IMR-90 (cell line): Measurements from ENCODE around the gene MYO1H. TPM values are rescaled to one million over a fixed set of nuclear protein-coding genes. Genes with fewer than 3 reads are reported as not detected.

ENCODE experiments used
- ATAC-seq: fragments of 200-7000 bp; cut with Tn5 transposase; 2 replicates; pipeline ENCODE4 v1.9.1; 2020; ENCODE audit warnings: low read depth, mild to moderate bottlenecking, moderate library complexity
- BruUV-seq: library from RNA; stranded (reverse); fragments of 400-500 nt; replicated peaks from 2 replicates; lab custom pipeline; 2021; lab: Mats Ljungman, UMichigan
- CTCF ChIA-PET: fragments of 300-600 bp; formaldehyde crosslinking; extraction: SDS; loops from one replicate; lab custom pipeline; 2021; ENCODE audit warnings: antibody characterized with exemption; lab: Yijun Ruan, JAX
- POLR2A ChIA-PET: fragments of 300-600 bp; sonication (Branson Sonifier 250); formaldehyde crosslinking; loops from one replicate; lab custom pipeline; 2022; ENCODE audit warnings: antibody characterized with exemption; ENCODE audit not compliant: unreplicated experiment; lab: Charles Lee
- DNase-seq: peaks from one replicate; pipeline ENCODE4 v3.0.0; 2013
- H2AFZ ChIP-seq: replicated peaks from 2 replicates; pipeline ENCODE3; 2013; ENCODE audit warnings: low read length, mild to moderate bottlenecking; ENCODE audit not compliant: poor library complexity
- H2AK5ac ChIP-seq: 2 replicates; pipeline ENCODE4 v1.6.1; 2013; ENCODE audit warnings: low read depth, low read length, inconsistent platforms
- H2AK9ac ChIP-seq: replicated peaks from 2 replicates; pipeline ENCODE3; 2013; ENCODE audit warnings: mild to moderate bottlenecking, low read depth, low read length, moderate library complexity; ENCODE audit not compliant: poor library complexity
- H2BK120ac ChIP-seq: 2 replicates; pipeline ENCODE4 v1.6.1; 2013; ENCODE audit warnings: low read depth, low read length, inconsistent platforms
- H2BK15ac ChIP-seq: 3 replicates; pipeline ENCODE4 v1.6.1; 2013; ENCODE audit warnings: low read depth, low read length, inconsistent platforms
- H2BK20ac ChIP-seq: 2 replicates; pipeline ENCODE4 v1.6.1; 2013; ENCODE audit warnings: low read depth, mild to moderate bottlenecking, inconsistent platforms, low read length, moderate library complexity
- H2BK5ac ChIP-seq: 2 replicates; pipeline ENCODE4 v1.6.1; 2013; ENCODE audit warnings: mild to moderate bottlenecking, low read depth, low read length, inconsistent platforms; ENCODE audit not compliant: poor library complexity, severe bottlenecking
- H3K14ac ChIP-seq: replicated peaks from 2 replicates; pipeline ENCODE4 v1.6.1; 2013; ENCODE audit warnings: low read depth, low read length, inconsistent platforms
- H3K18ac ChIP-seq: 2 replicates; pipeline ENCODE4 v1.6.1; 2013; ENCODE audit warnings: low read depth, low read length, control low read depth
- H3K23ac ChIP-seq: 2 replicates; pipeline ENCODE4 v1.6.1; 2013; ENCODE audit warnings: low read depth, low read length, inconsistent platforms
- H3K27ac ChIP-seq: 2 replicates; pipeline ENCODE4 v1.5.1; 2013; ENCODE audit warnings: mild to moderate bottlenecking, control low read depth, low read length; ENCODE audit not compliant: insufficient read depth
- H3K27me3 ChIP-seq: 2 replicates; pipeline ENCODE4 v1.6.1; 2013; ENCODE audit warnings: low read length; ENCODE audit not compliant: control insufficient read depth, insufficient read depth
- H3K36me3 ChIP-seq: 2 replicates; pipeline ENCODE4 v1.6.1; 2013; ENCODE audit warnings: low read length, mixed read lengths; ENCODE audit not compliant: control insufficient read depth, insufficient read depth
- H3K4ac ChIP-seq: 2 replicates; pipeline ENCODE4 v1.6.1; 2013; ENCODE audit warnings: low read depth, low read length, inconsistent platforms
- H3K4me1 ChIP-seq: 2 replicates; pipeline ENCODE4 v1.6.1; 2013; ENCODE audit warnings: low read length, mixed read lengths; ENCODE audit not compliant: control insufficient read depth, insufficient read depth
- H3K4me2 ChIP-seq: 2 replicates; pipeline ENCODE4 v1.6.1; 2013; ENCODE audit warnings: low read depth, mild to moderate bottlenecking, control low read depth, low read length, moderate library complexity
- H3K4me3 ChIP-seq: 2 replicates; pipeline ENCODE4 v1.5.1; 2013; ENCODE audit warnings: low read depth, mild to moderate bottlenecking, control low read depth, low read length, moderate library complexity; ENCODE audit not compliant: insufficient read depth
- H3K56ac ChIP-seq: 2 replicates; pipeline ENCODE4 v1.6.1; 2013; ENCODE audit warnings: low read length, inconsistent platforms; ENCODE audit not compliant: insufficient read depth; ENCODE audit errors: extremely low read depth
- H3K79me1 ChIP-seq, 2 experiments: 2 replicates each; pipeline ENCODE4 v1.6.1; 2013; ENCODE audit warnings: low read length in 2 of 2, inconsistent platforms in 1 of 2, low read depth in 1 of 2
- H3K9ac ChIP-seq: 2 replicates; pipeline ENCODE4 v1.6.1; 2013; ENCODE audit warnings: low read depth, low read length, control low read depth
- H3K9me1 ChIP-seq: 2 replicates; pipeline ENCODE4 v1.6.1; 2013; ENCODE audit warnings: low read length, inconsistent platforms; ENCODE audit not compliant: insufficient read depth
- H3K9me3 ChIP-seq: 2 replicates; pipeline ENCODE4 v1.6.1; 2013; ENCODE audit warnings: low read length; ENCODE audit not compliant: control insufficient read depth, insufficient read depth
- H4K20me1 ChIP-seq: 2 replicates; pipeline ENCODE4 v1.6.1; 2013; ENCODE audit warnings: low read length, inconsistent platforms; ENCODE audit not compliant: insufficient read depth
- H4K5ac ChIP-seq: 2 replicates; pipeline ENCODE4 v1.6.1; 2013; ENCODE audit warnings: mild to moderate bottlenecking, low read depth, low read length, control low read depth
- H4K8ac ChIP-seq, 2 experiments: 2 replicates each; pipeline ENCODE4 v1.6.1; 2013; ENCODE audit warnings: low read depth in 2 of 2, low read length in 2 of 2, control low read depth in 1 of 2, inconsistent platforms in 1 of 2
- H4K91ac ChIP-seq: 2 replicates; pipeline ENCODE4 v1.6.1; 2013; ENCODE audit warnings: low read depth, low read length, inconsistent platforms; ENCODE audit not compliant: insufficient read depth
- ELK1 ChIP-seq: fragments of 150-350 bp; IDR thresholded peaks from 2 replicates; pipeline ENCODE4 v1.6.1; 2016; ENCODE audit warnings: low read depth, mild to moderate bottlenecking, low read length, moderate library complexity, borderline replicate concordance
- RCOR1 ChIP-seq: IDR thresholded peaks from 2 replicates; pipeline ENCODE4 v1.6.1; 2012; ENCODE audit warnings: mild to moderate bottlenecking, low read length, improper control_type of control experiment; ENCODE audit not compliant: insufficient replicate concordance
- WGBS, 2 experiments: methylation state at CpG; one replicate each; pipeline versions ENCODE4 v1.1.5 to v1.1.7; 2013; ENCODE audit warnings: missing lambda C conversion rate in 2 of 2; ENCODE audit not compliant: insufficient read length in 1 of 2; ENCODE audit errors: extremely low coverage in 2 of 2; 5-methylcytosine and 5-hydroxymethylcytosine counted together
- dilution Hi-C: fragments of 300-500 bp; cut with HindIII; formaldehyde crosslinking; loops from one replicate; pipeline ENCODE4 v1.14.3; 2018; ENCODE audit warnings: low sequenced_read_pairs; ENCODE audit not compliant: unreplicated experiment
- in situ Hi-C: fragments of 300-500 bp; cut with MboI; formaldehyde crosslinking; loops from 3 replicates; pipeline ENCODE4 v1.14.3; 2019; ENCODE audit warnings: low sequenced_read_pairs, inconsistent platforms, mixed read lengths
- intact Hi-C: fragments of 100-400 bp; cut with micrococcal nuclease; formaldehyde crosslinking; loops from 2 replicates; pipeline ENCODE4 v1.10.0; 2022
- polyA plus RNA-seq, 3 experiments: library from polyadenylated mRNA; depleted of rRNA; stranded (reverse); fragments of >200 nt; gene quantifications; 2 replicates each; pipeline ENCODE4 v1.2.3, GENCODE V29; 2012; ENCODE audit warnings: low replicate concordance in 1 of 3
- total RNA-seq: library from RNA; depleted of rRNA; stranded (reverse); fragments of >200 nt; gene quantifications from 2 replicates; pipeline ENCODE4 v1.2.3, GENCODE V29; 2012

MYO1H gene
- total and polyA plus RNA-seq, 2 of the 4 experiments (the other 2 are of a cell fraction): not detected

GRCh38 chr12:109440851-109441490, 93.3 kb downstream of the MYO1H start:
- no peak overlapping the region for H2BK5ac ChIP-seq
- H4K5ac ChIP-seq: no peak overlapping the region
- H3K27me3 ChIP-seq: no peaks in the 10 kb centered on the region
- no peak overlapping the region for H3K14ac ChIP-seq
- no peak overlapping the region for H3K4ac ChIP-seq
- dilution Hi-C loops: no loop called here
- WGBS, 2 experiments: 44% methylated on average over 5 of the region's 9 CpGs; no CpG with 5 or more reads in 1 of the 2 experiments
- no peak overlapping the region for H2AFZ ChIP-seq
- no peak overlapping the region for H3K4me2 ChIP-seq
- POLR2A ChIA-PET: interaction anchor here (1.0 kb wide), 1 partner anchor 23 kb away, joined by 3 read pairs; no protein-coding TSS in a partner anchor
- peaks cover 8% of the 10 kb centered on the region for H3K36me3 ChIP-seq
- H4K20me1 ChIP-seq: no peaks in the 10 kb centered on the region; the same call in 1 of the 2 replicates
- CTCF ChIA-PET: interaction anchor here (1.0 kb wide), 1 partner anchor 13 kb away, joined by 5 read pairs; no protein-coding TSS in a partner anchor
- H2BK15ac ChIP-seq: no peak overlapping the region
- TF ChIP-seq ELK1: no peak
- no peak for TF ChIP-seq RCOR1
- H3K4me3 ChIP-seq: no peak overlapping the region
- no peak overlapping the region for H3K18ac ChIP-seq
- ATAC-seq (no peak; the same call in 1 of the 2 replicates), DNase-seq (no peak)
- no peak overlapping the region for H4K8ac ChIP-seq
- H4K91ac ChIP-seq: no peak overlapping the region
- no peak overlapping the region for H2AK9ac ChIP-seq
- H3K9me3 ChIP-seq: no peaks in the 10 kb centered on the region
- no peak overlapping the region for H3K23ac ChIP-seq
- in situ Hi-C loops: no loop called here
- intact Hi-C loops: no loop called here
- H3K9me1 ChIP-seq: peaks cover 10% of the 10 kb centered on the region
- BruUV-seq: no TSS peak
- H3K27ac ChIP-seq: no peak overlapping the region
- H3K4me1 ChIP-seq: peaks cover 3% of the 10 kb centered on the region
- H3K79me1 ChIP-seq: peaks cover 8 to 21% of the 10 kb centered on the region in 2 experiments
- no peak overlapping the region for H3K9ac ChIP-seq
- no peak overlapping the region for H2BK120ac ChIP-seq
- H3K56ac ChIP-seq: no peak overlapping the region
- H2AK5ac ChIP-seq: no peak overlapping the region
- no peak overlapping the region for H2BK20ac ChIP-seq
